ENCODE data around the gene SLBP.

DNA sequence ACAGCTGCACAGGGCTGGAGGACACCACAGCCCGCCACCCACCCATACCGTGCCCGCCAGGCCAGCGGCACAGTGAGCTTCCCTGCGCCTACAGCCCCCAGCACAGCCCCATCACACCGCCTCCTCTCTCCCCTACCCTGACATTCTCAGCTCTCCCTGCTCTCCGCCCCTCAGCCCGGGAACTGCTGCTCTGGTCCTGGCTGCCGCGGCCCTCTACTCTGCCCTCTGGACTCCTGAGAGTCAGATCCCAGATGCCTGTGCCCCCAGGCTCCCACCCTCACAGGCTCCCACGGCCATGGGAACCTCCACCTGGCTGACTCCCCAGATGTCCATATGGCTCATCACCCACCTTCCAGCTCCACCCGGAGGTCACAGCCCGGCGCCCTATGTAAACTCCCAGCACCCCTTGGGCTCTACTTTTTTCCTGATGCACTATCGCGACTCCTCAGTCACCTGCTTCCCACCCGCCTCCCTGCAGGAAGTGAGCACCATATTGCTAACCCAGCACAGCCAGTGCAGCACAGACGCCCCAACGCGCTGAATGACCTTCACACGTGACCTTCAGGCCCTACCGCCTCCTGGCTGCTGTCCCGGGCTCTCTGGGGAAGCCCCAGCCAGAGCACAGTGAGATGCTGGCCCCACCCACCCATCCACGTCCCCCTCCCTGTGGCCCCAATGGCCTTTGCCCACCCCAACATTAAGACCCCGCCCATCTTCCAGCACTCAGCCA lies 51.0 kb downstream of the SLBP start:
- TF ChIP-seq, protein P1, sequence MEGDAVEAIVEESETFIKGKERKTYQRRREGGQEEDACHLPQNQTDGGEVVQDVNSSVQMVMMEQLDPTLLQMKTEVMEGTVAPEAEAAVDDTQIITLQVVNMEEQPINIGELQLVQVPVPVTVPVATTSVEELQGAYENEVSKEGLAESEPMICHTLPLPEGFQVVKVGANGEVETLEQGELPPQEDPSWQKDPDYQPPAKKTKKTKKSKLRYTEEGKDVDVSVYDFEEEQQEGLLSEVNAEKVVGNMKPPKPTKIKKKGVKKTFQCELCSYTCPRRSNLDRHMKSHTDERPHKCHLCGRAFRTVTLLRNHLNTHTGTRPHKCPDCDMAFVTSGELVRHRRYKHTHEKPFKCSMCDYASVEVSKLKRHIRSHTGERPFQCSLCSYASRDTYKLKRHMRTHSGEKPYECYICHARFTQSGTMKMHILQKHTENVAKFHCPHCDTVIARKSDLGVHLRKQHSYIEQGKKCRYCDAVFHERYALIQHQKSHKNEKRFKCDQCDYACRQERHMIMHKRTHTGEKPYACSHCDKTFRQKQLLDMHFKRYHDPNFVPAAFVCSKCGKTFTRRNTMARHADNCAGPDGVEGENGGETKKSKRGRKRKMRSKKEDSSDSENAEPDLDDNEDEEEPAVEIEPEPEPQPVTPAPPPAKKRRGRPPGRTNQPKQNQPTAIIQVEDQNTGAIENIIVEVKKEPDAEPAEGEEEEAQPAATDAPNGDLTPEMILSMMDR (conservative IDR thresholded peaks at IDR 0.05 in 1 of 2, IDR thresholded peaks at IDR 0.05 in 1 of 2; ENCODE audit: low read depth in 1 of 2, low read length in 2 of 2) = no peak
- TF ChIP-seq EZH2 (IDR thresholded peaks at IDR 0.05; ENCODE audit: low read length, missing control alignments) = no peak

All from fibroblast of lung (primary cell).